ENCODE results near the gene PCNX1.

PCNX1 gene

GRCh38 chr14:71117839-71118743, 210.8 kb downstream of the PCNX1 start:
- ChIA-PET CTCF (interaction anchor here (0.6 kb wide), 2 partner anchors 737 to 1953 kb away, joined by 4 to 5 read pairs; no protein-coding TSS in a partner anchor), POLR2A (ENCODE audit: low non-redundant PET) (interaction anchor here (0.6 kb wide), 1 partner anchor 380 kb away, joined by 3 read pairs; no protein-coding TSS in a partner anchor)
- no peak for TF ChIP-seq CTCF (conservative IDR thresholded peaks at IDR 0.05; ENCODE audit: low read depth)
- H3K27ac ChIP-seq: no peak overlapping the region
- peak; percentile 92 for DNase-seq (ENCODE audit: low spot score)

DNA sequence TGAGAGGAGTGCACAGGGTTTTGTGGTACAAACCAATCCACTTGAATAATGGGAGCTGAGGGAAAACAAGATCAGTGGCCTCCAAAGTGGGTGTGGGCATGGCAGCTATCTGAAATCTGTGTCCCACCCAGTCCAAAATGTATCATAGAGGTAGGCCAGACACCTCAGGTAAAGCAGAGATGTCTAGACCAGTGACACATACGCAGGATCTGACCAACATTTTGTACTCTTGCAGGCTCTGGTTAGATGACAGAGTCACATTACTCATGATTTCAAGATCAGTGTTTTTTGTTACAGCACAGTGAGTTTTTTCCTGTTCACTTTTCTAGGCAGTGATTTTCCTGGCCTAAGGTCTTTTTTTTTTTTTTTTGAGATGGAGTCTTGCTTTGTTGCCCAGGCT, 211.8 kb downstream of the PCNX1 start:
- POLR2A ChIA-PET (ENCODE audit: low non-redundant PET): no interaction called here
- CTCF ChIA-PET: no interaction called here
- TF ChIP-seq CTCF (conservative IDR thresholded peaks at IDR 0.05; ENCODE audit: low read depth): no peak
- no peak overlapping the region for H3K27ac ChIP-seq
- no peak for DNase-seq (ENCODE audit: low spot score)

- ChIA-PET CTCF (interaction anchor here (0.7 kb wide), 1 partner anchor 120 kb away, joined by 3 read pairs; no protein-coding TSS in a partner anchor), POLR2A (ENCODE audit: low non-redundant PET) (no interaction called here)
- H3K27ac ChIP-seq: no peak overlapping the region
- no peak for TF ChIP-seq CTCF (conservative IDR thresholded peaks at IDR 0.05; ENCODE audit: low read depth)
- no peak for DNase-seq (ENCODE audit: low spot score)
Measured at GRCh38 chr14:71119832-71120231, 212.6 kb downstream of the PCNX1 start.

DNA sequence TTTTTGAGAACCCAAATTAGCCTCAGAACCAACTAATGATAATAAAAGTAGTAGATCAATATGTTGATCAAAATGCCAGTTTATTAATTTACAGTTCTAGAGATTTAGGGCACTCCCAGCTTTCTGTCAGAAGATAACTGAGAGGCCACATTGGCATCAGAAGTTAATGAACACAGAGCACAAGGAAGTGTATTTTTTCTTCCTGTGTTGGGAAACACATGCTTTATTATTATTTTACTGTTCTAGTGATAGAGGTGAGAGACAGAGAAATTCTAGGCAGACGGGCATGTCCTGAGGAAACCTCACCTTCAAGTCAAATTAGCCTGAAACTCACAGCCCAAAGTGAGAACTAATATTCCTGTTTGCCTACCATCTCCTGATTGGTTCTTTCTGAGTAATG, 213.7 kb downstream of the PCNX1 start:
- CTCF ChIA-PET: interaction anchor here (0.6 kb wide), 1 partner anchor 659 kb away, joined by 3 read pairs; no protein-coding TSS in a partner anchor
- POLR2A ChIA-PET (ENCODE audit: low non-redundant PET): no interaction called here
- no peak for DNase-seq (ENCODE audit: low spot score)

GRCh38 chr14:71121711-71122110, 214.5 kb downstream of the PCNX1 start:
- no peak for DNase-seq (ENCODE audit: low spot score)
- CTCF ChIA-PET: no interaction called here
- no peak for TF ChIP-seq CTCF (conservative IDR thresholded peaks at IDR 0.05; ENCODE audit: low read depth)

More for the DNA sequence above, 213.7 kb downstream of the PCNX1 start:
- H3K27ac ChIP-seq: no peak overlapping the region
- no peak for TF ChIP-seq CTCF (conservative IDR thresholded peaks at IDR 0.05; ENCODE audit: low read depth)

DNA sequence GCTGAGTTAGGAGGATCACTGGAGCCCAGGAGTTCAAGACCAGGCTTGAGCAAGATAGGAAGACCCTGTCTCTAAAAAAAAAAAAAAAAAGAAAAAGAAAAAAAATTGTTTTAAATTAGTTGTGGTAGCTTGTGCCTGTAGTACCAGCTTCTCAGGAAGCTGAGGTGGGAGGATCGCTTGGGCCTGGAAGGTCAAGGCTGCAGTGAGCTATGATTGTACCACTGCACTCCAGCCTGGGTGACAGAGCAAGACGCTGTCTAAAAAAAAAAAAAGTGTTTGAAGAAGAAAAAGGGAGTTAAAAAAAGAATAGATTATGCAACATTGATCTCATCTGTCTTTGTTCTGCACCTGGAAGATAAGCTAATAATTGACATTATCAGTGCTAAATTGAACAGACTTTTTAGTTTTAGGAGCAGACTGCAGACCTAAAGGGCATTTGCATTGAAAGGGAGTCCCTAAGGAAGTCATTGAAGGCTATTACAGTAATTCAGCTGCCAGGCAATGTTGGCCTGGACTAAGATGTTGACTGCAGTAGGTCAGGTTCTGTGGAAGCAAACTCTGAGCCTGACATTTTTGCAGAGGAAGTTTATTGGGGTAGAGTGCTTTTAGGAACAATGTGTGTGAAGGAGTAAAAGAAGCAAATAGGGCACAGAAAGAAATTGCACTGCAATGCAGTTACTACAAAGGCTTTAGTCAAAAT, 215.8 kb downstream of the PCNX1 start:
- no peak for DNase-seq (ENCODE audit: low spot score)
- no peak for TF ChIP-seq CTCF (conservative IDR thresholded peaks at IDR 0.05; ENCODE audit: low read depth)
- no peak overlapping the region for H3K27ac ChIP-seq
- ChIA-PET CTCF (interaction anchor here (0.6 kb wide), 1 partner anchor 10 kb away, joined by 7 read pairs; no protein-coding TSS in a partner anchor), POLR2A (ENCODE audit: low non-redundant PET) (no interaction called here)

More at GRCh38 chr14:71121711-71122110, 214.5 kb downstream of the PCNX1 start:
- POLR2A ChIA-PET (ENCODE audit: low non-redundant PET): no interaction called here
- no peak overlapping the region for H3K27ac ChIP-seq

Data from RWPE1 (cell line).